ENCODE results near the gene SUMF1. TPM values are rescaled to one million over a fixed set of nuclear protein-coding genes. Genes with fewer than 3 reads are reported as not detected.

SUMF1 gene
- total and polyA plus RNA-seq, 2 of the 4 experiments (the other 2 are of a cell fraction) = 26.3 to 38.4 TPM

GRCh38 chr3:4503050-4503449 is 36.0 kb upstream of the SUMF1 start:
- no peaks in the 10 kb centered on the region for H3K9me3 ChIP-seq (ENCODE audit: control insufficient read depth, insufficient read depth, low read length)
- H4K91ac ChIP-seq (ENCODE audit: insufficient read depth, low read depth, low read length) = no peak overlapping the region
- no peaks in the 10 kb centered on the region for H3K9me1 ChIP-seq (ENCODE audit: insufficient read depth, low read length)
- H3K14ac ChIP-seq (replicated peaks; ENCODE audit: low read depth, low read length) = no peak overlapping the region
- no peak overlapping the region for H2BK15ac ChIP-seq (ENCODE audit: low read depth, low read length)
- BruUV-seq (replicated peaks) = no TSS peak
- no peak overlapping the region for H2AK5ac ChIP-seq (ENCODE audit: low read depth, low read length)
- ChIA-PET POLR2A (ENCODE audit: unreplicated experiment) (no interaction called here), CTCF (no interaction called here)
- H3K27me3 ChIP-seq (ENCODE audit: control insufficient read depth, insufficient read depth, low read length) = no peaks in the 10 kb centered on the region; the same call in 1 of the 2 replicates
- dilution Hi-C loops (cut with HindIII; ENCODE audit: low sequenced_read_pairs, unreplicated experiment) = no loop called here
- ATAC-seq (ENCODE audit: low read depth) (no peak), DNase-seq (no peak)
- no peaks in the 10 kb centered on the region for H3K79me1 ChIP-seq (ENCODE audit: low read depth in 1 of 2, low read length in 2 of 2)
- H3K4me3 ChIP-seq (ENCODE audit: insufficient read depth, low read depth, low read length) = no peak overlapping the region
- no peak overlapping the region for H2BK120ac ChIP-seq (ENCODE audit: low read depth, low read length)
- no peak overlapping the region for H3K27ac ChIP-seq (ENCODE audit: insufficient read depth, low read length)
- no peak overlapping the region for H4K5ac ChIP-seq (ENCODE audit: low read depth, low read length)
- H4K20me1 ChIP-seq (ENCODE audit: insufficient read depth, low read length) = no peaks in the 10 kb centered on the region
- H4K8ac ChIP-seq (ENCODE audit: low read depth in 2 of 2, low read length in 2 of 2) = no peak overlapping the region
- H3K9ac ChIP-seq (ENCODE audit: low read depth, low read length) = no peak overlapping the region
- H3K18ac ChIP-seq (ENCODE audit: low read depth, low read length) = no peak overlapping the region
- in situ Hi-C loops (cut with MboI; ENCODE audit: low sequenced_read_pairs) = no loop called here
- no peaks in the 10 kb centered on the region for H3K4me1 ChIP-seq (ENCODE audit: control insufficient read depth, insufficient read depth, low read length)
- intact Hi-C loops (cut with micrococcal nuclease) = no loop called here
- TF ChIP-seq ELK1 (IDR thresholded peaks at IDR 0.05; ENCODE audit: borderline replicate concordance, low read depth, low read length) = no peak
- no peak for TF ChIP-seq RFX5 (IDR thresholded peaks at IDR 0.05; ENCODE audit: low read depth, low read length)
- TF ChIP-seq CEBPB (IDR thresholded peaks at IDR 0.05; ENCODE audit: low read depth, low read length) = no peak
- no peak for TF ChIP-seq MAFK (IDR thresholded peaks at IDR 0.05; ENCODE audit: low read depth, low read length)
- no peak for TF ChIP-seq SMC3 (IDR thresholded peaks at IDR 0.05; ENCODE audit: low read depth, low read length)
- TF ChIP-seq FOS (IDR thresholded peaks at IDR 0.05; ENCODE audit: low read depth, low read length) = no peak
- no peak for TF ChIP-seq RAD21 (IDR thresholded peaks at IDR 0.05; ENCODE audit: low read length)
- TF ChIP-seq USF2 (IDR thresholded peaks at IDR 0.05; ENCODE audit: low read depth, low read length) = no peak
- no peak for TF ChIP-seq BHLHE40 (IDR thresholded peaks at IDR 0.05; ENCODE audit: low read depth, low read length)
- no peak for TF ChIP-seq MXI1 (IDR thresholded peaks at IDR 0.05; ENCODE audit: borderline replicate concordance, low read depth, low read length)
- TF ChIP-seq RCOR1 (IDR thresholded peaks at IDR 0.05; ENCODE audit: insufficient replicate concordance, low read length) = no peak
- TF ChIP-seq MAZ (IDR thresholded peaks at IDR 0.05; ENCODE audit: borderline replicate concordance, low read depth, low read length) = no peak
- no peak for TF ChIP-seq CHD1 (IDR thresholded peaks at IDR 0.05; ENCODE audit: low read depth, low read length)
- no peak for TF ChIP-seq NFE2L2 (IDR thresholded peaks at IDR 0.05; ENCODE audit: low read depth, low read length)
- H3K23ac ChIP-seq (ENCODE audit: low read depth, low read length) = no peak overlapping the region
- no peak overlapping the region for H2BK5ac ChIP-seq (ENCODE audit: low read depth, low read length, poor library complexity, severe bottlenecking)
- H3K56ac ChIP-seq (ENCODE audit: extremely low read depth, insufficient read depth, low read length) = no peak overlapping the region
- H2AK9ac ChIP-seq (replicated peaks; ENCODE audit: low read depth, low read length, poor library complexity) = no peak overlapping the region
- 100% methylated on average over 1 of the region's 5 CpGs; no CpG with 5 or more reads in 1 of the 2 experiments for WGBS, 2 experiments (ENCODE audit: extremely low coverage in 2 of 2, insufficient read length in 1 of 2)
- no peak overlapping the region for H2BK20ac ChIP-seq (ENCODE audit: low read depth, low read length)
- H3K36me3 ChIP-seq (ENCODE audit: control insufficient read depth, insufficient read depth, low read length) = no peaks in the 10 kb centered on the region
- H2AFZ ChIP-seq (replicated peaks; ENCODE audit: low read length, poor library complexity) = no peak overlapping the region
- H3K4me2 ChIP-seq (ENCODE audit: low read depth, low read length) = no peak overlapping the region
- H3K4ac ChIP-seq (ENCODE audit: low read depth, low read length) = no peak overlapping the region
